DMS153 (cell line): ENCODE results near the gene ALOXE3.

Experiments used
- DNase-seq: peaks from one replicate; lab custom pipeline; 2025; lab: John Stamatoyannopoulos, UW

The ALOXE3 gene

GRCh38 chr17:8153957-8154607, 35.8 kb upstream of the ALOXE3 start:
- DNase-seq, result peak; percentile 35

DNA sequence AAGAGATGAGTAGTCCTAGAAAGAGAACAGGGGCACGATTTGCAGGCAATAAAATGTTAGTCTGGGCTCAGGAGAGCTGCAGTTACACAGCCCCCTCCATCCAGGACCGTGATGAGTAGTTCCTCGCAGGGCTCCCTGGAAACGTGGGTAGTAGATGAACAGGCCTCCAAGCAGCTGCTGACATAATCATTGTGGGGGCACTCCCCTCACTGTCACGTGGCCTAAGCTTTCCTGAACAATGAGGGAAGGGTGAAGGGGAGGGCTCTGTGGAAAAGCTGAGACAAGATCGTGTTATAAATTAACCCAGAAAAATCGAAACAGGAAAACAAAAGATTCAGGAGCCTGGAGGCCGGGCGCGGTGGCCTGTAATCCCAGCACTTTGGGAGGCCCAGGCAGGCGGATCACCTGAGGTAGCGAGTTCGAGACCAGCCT, 35.2 kb upstream of the ALOXE3 start:
- no peak for DNase-seq

DNA sequence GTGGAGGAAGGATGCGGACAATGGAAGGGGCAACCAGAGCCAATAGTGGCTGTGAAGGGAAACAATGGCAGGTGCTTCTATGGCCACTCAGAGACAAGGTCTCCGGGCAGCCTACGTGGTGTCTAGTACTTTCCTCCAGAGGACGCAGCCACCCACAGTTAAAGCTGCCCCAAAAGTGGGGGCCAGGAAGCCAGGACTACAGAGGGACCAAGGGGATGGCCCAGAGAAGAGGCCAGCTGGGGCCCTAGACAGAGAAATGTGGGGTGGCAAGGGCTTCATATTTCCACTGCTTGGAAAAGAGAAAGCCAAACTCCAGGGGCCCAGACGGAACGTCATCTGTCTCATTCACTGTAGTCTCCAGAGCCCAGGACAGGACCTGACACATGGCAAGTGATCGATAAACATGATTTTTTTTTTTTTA, 34.7 kb upstream of the ALOXE3 start:
- no peak for DNase-seq

DNA sequence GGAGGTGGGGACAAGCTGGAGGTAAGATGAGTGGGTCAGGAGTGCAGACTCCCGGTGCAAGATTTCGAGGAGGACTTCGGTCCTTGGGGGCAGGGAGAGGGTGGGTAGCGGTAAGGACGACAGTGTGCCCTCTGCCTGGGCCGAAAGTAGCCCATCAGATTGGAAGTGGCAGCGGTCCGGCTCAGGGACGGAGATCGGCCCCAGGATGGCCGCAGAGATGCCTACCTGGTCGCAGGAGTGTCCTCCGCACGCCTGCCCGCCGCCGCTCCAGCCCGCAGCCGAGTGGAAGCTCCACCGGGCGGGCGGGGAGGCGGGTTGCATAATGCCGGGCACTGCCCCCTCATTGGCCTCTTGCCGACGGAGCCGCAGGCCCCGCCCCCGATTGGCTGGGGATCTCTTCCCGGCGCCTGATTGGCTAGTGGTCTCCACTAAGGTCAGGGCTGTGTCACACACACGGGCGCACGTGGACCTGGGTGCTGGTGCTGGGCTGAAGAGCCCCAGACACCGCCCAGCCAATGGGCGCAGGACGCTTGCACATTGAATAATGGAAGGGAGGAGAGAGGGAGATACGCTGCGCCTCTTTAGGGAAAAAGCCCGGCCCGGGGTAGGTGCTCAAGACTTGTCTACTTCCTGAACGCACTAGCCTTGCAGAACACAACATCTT, 33.9 kb upstream of the ALOXE3 start, which contains the start of gene PER1:
TSS of gene PER1 (minus strand) at position 293 of the 664 bp plus-strand sequence. CDS start 1,698 bp downstream, outside the sequence.
- peak; percentile 66 for DNase-seq

GRCh38 chr17:8151641-8152111, 33.4 kb upstream of the ALOXE3 start:
- no peak for DNase-seq

GRCh38 chr17:8151120-8151640, 32.9 kb upstream of the ALOXE3 start:
- DNase-seq, result peak; percentile 14

GRCh38 chr17:8150194-8151119, 32.1 kb upstream of the ALOXE3 start:
- no peak for DNase-seq

DNA sequence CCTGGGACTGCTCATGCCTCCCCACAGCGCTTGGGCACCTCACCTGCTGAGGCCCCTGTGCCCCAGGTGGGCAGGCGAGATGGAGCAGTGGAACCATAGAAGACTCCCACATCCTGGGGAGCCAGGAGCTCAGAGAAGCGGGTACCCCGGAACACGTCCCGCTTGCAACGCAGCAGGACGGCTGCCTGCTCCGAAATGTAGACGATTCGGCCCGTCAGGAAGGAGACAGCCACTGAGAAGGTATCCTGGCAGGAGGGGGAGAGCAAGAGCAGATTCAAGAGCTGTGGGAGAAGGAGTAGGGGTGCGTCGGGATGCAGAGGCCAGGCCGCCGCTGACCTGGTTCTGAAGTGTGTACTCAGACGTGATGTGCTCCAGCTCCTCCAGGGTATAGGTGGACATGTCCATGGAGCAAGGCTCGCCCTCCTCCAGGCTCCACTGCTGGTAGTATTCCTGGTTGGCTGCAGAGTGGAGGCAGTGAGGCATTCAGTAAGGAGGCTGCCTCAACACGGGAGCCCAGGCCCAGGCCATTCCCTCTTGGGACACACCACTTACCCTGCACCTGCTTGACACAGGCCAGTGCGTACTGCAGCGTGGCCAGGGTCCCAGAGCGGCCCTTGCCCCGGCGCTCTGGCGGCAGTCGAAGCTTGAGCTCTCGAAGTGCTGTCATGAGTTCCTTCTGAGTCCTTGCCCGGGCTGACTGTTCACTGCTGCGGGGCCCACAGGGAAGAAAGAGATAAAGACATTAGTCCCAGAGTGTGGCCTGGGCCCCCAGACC, 31.3 kb upstream of the ALOXE3 start:
- no peak for DNase-seq

DNA sequence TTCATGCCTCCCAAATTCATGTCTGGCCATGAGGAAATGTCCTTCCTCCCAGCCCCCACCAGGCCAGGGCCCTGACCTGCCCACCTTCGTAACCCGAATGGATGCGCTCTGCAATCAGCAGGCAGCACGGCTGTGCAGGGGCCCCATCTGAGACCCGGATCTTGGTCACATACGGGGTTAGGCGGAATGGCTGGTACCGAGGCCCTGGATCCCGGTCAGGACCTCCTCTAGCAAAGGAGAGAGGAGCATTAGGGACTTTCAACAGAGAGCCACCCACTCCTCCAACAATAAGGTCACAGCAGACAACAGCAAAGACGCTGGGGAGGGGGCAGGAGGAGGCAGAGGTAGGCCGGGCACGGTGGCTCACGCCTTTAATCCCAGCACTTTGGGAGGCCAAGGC, 30.2 kb upstream of the ALOXE3 start:
- no peak for DNase-seq

- no peak for DNase-seq
These were observed 29.6 kb upstream of the ALOXE3 start for GRCh38 chr17:8147805-8148404.

DNA sequence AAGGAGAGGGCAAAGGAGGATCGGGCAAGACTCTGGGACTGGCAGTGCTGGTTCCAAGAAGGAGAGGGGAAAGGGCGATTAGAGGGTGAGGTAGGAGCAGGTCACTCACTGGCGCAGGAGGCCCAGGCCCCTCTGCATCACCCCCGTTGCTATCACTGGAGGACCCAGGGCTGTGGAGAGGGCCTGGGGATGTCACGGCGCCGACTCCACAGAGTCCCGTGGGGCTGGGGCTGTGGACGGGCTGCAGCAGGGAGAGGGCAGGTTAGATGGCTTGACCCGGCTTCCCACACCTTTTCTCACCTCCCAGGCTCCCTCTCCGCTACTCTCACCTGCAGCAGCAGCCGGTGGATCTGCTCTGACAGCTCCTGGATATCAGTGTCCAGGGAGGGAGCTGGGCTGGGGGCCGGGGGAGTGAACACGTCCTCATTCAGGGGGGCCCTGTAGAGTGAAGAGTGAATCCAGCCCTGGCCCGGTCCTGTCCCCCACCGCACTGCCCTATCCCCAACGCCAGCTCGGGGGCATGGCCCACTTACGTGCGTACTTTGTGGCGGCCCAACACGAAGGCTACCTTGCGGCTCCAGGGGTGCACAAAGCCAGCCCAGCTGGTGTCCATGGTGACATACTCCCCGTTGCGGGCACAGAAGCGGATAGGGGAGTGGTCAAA, 29.0 kb upstream of the ALOXE3 start:
- DNase-seq, result no peak

- no peak for DNase-seq
These were observed 28.2 kb upstream of the ALOXE3 start for GRCh38 chr17:8146381-8147140.

- DNase-seq, result no peak
These were observed 27.5 kb upstream of the ALOXE3 start for GRCh38 chr17:8145811-8146210.

GRCh38 chr17:8144401-8145231, 26.3 kb upstream of the ALOXE3 start:
- DNase-seq, result no peak

- DNase-seq, result no peak
These were observed 25.5 kb upstream of the ALOXE3 start for GRCh38 chr17:8143581-8144400.

DNA sequence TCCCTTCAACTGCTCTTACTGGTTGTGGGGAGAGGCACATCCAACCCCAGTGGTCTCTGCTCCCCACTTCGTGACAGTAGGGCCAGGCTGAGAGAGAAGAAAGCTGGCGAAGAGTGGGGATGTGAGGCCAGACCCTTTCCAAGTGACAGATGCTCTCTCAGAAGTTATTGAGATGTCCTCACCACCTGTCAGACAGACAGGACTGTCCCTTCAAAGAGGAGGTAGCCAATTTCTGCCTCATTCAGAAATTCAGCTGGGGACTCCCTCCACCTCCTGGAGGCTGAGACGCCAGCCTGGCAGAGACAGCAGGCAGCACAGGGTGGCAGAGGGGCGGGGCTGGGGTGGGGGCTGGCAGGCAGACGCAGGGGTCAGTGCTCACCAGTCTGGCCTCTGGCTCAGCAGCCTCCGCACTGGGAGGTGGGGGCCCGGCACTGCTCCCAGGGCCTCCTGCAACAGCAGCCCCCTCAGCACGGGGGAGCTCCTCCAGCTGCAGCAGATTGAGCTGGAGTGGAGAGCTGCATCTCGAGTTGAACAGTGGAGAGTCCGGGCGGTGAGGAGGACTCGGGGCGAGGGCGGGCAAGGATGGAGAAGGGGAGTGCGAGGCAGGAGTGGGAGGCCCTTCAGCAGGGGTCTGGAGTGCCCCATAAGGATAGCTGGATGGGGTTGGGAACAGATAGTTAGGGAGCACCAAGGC, 24.7 kb upstream of the ALOXE3 start:
- no peak for DNase-seq

- DNase-seq, result no peak
These were observed 24.0 kb upstream of the ALOXE3 start for GRCh38 chr17:8142158-8142886.
